Suppressor macrophage treated with lipopolysaccharide for 4 hours (primary cell): ENCODE data around the gene DPH6.

ENCODE experiments used
- DNase-seq: peaks from one replicate; pipeline ENCODE4 v3.0.0-alpha.2; 2020

The DPH6 gene

DNA sequence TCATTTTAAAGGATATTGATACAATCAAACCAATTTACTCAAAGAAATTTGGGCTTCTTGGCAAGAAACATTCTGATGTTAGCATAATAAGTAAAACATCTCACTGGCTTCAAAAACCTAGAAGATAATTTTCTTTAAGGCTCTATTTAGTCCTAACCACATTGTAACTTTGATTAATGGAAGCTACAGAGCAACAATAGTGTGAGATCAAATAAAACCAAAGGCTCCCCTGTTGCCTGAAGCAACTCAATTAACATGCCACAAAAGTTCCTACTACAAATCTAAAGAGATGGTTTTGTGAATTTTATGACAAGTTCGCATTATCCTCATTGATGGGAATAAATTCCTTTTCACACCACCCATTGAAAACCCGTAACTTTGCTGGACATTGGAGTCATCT, 5.9 kb downstream of the DPH6 start:
- DNase-seq: no peak

DNA sequence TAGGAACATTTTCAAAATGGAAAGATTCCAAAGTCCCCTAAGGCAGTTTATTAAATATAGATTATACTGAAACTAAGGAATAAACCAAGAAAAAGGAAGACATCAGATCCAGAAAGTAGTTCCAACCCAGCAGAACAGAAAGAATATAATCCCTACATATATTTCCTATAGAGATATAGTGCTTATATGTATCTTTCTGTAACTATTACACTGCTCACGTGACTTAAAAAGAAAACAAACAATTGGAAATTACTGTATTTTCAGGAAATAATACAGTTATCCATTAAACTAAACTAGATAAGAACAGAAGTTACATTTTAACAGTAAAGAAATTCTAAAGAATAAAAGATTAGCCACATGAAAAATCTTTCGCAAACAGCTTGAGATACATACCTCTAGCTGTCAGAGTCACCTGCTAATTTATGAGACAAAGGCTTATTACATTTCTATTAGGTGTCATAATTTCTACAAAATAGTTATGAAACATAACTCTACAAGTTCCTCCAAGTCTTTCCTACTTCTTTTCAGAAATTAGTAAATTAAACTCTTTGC, 10.5 kb downstream of the DPH6 start:
- no peak for DNase-seq

DNA sequence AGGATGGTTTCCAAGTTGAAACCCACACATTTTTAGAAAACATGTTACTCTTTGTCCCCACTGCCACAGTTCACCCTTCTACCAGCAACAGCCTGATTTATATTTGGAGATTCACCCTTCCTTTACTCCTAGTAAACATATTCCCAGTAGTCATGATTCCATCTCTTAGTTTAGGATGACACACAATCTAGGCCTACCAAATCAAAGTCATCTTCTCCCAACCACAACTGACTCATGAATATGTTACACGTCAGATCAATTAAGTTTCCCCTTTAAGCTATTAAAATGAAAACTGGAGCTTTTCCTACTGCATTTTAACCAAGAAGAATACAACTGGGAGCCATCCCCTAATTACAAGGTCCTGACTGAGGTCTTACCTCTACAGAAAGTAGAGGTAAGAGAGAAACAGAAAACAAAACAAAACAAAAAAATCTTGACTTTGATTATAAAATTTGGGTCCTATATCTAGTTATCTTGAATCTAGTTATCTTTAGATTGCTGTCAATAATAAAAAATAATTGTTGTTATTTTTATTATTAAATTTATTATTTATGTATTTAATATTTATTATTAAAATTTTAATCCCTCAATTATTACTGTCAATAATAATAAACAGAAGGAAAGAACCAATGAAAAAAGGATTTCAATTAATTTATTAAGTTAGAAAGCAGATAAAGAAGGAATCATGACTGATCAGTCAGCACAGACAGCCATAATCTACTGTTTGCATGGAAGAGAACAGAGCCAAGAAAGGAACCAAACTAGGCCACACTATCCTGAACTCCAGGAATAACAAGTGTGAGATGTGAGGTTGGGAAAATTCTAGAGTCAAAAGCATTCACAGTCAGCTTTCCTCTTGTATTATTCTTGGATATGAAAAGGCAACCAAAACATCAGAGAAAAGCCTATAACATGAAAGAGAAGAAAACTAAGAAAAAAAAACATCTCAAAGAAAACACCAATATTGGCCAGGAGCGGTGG, 12.5 kb downstream of the DPH6 start:
- no peak for DNase-seq

DNA sequence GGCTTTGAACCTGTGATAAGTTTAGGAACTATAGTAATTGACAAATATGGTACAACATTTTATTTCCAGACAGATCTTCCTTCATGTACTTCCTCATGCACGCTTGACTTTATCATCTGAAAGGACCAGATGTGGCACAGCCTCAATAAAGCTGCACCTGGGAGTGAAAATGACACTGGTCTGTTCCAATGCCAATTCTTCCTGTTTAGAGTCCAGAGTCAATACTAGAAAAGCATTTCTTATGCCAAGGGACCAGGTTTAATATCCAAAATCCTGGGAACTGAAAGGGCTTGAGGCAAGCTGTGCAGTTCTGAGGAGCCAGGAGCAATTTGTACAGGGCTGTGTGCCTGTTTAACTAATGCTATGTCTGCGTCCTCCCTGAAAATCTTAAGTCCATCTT, 15.3 kb downstream of the DPH6 start:
- no peak for DNase-seq

DNA sequence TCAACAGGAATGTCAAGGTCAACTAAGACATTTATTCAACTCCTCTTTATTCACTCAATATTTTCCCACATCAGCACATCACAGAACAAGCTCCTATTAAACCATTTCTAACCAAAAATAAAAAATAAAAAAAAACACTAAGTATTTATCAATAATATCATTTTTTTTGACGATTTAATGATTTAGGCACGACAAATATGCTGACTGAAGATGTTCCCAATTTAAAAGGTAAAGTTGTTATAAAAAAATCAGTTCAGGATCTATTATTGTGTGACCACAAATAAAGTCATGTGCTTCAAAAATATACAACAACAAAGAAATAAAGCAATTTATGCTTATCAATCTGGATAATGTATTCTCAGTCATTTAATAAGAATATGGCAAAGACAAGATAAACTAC, 16.2 kb downstream of the DPH6 start:
- no peak for DNase-seq

DNA sequence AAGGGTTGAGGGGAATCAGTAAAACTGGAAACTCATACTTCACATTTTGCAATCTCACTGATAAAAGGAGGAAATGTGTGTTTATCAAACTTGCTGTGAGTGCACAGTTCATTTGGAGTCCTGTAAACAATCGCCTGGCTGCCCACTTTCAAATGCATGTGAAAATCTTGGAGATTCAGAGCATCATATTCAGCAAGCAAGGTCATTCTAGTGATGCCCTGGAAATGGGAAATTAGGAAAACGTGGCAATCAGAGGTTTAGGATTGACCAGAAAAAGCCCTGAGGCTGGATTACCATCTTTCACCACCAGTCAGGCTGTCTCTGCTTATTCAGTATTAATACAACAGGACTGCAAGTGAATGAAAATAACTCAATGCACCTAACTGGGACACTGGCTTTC, 23.9 kb downstream of the DPH6 start:
- no peak for DNase-seq

DNA sequence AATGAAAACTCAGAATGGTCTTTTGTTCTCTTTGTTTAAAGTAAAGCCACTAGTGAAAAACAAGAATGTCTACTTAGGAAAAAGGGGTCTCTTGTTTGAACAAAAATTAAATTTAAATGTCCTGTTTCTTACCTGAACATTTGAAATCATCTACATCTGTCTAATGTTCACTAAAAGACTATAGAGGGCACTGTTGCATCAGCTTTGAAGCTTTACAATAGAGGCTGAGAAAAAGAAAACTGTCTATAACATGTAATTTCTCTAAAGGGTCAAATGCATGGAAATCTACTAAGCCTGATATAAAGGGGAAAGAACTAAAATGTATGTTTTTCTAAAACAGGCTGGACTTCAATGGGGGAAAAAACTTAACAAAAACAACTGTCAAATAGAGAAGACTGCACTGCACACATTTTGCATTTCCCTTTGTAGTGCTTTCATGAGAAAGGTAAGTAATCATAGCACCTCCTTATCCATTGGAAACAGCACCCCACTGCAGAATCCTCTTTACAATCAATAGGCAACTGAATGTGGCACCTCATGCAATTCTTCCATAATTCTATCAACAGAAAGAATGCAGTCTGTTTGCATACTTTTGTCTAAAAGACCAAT, 26.3 kb downstream of the DPH6 start:
- DNase-seq: peak; percentile 60

DNA sequence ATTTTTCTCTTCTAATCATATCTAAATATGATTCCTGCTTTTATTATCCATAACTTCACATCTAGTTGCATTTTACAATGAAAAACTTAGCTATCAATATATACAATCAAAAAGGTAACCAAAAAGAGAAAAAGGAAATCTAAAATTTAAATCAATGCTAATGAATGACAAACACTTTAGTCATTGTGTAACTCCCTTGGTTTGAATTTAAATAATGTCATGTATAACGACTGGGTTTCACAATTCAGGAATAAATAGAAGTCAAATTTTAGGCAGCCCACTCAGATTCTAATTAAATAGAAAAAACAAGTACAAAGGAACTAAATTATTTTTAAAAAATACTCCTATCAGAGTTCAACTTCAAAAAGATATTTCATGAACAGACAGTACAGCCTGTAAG, 26.9 kb downstream of the DPH6 start:
- no peak for DNase-seq

DNA sequence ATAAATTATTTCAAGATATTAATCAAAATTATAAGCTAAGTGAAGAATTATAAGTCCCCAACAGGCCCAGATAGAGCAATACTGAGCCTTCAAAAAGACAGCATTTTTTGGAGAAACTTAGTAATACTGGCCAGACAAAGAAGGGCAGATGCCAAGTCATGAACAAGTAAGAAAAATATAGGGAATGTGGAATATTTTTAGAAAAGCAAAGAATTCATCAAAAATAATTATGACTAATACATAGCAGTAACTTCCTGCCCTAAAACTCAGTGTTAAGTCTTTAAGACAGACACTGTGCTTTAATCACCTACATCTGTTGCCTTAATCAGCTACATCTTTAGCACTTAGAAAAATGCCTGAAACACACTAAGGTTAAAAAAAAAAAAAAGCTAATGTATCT, 31.2 kb downstream of the DPH6 start:
- no peak for DNase-seq

DNA sequence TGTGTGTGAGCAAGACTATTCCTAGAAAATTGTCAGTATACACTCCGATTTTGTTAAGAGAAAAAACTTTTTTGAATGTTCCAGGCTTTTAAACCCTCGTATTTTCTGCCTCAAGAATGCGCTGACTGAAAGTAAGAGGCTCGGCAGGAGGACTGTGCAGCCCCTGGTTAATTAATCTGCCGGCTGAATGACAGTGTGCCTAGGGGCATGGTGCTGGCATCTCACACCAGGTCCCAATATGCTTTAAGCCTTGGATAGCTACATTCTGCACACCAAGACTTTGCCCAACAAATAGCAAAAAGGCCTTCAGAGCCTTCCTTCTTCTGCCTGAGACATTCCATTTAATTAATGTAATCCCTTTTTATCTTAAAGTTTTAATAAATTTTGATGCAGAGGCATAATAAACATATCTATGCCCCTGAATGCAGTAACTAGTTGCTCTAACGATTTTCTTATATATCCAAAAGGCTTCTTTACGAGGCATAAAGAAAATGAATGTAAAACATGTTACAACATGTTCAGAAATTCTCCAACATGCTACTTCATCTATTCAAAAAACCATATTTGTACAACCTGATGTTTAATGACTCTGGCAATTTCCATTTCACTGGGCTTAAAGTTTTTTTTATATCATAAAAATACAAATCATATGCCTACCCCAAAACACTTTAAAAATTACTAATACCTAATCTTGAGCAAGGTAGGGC, 37.9 kb downstream of the DPH6 start:
- DNase-seq: no peak

DNA sequence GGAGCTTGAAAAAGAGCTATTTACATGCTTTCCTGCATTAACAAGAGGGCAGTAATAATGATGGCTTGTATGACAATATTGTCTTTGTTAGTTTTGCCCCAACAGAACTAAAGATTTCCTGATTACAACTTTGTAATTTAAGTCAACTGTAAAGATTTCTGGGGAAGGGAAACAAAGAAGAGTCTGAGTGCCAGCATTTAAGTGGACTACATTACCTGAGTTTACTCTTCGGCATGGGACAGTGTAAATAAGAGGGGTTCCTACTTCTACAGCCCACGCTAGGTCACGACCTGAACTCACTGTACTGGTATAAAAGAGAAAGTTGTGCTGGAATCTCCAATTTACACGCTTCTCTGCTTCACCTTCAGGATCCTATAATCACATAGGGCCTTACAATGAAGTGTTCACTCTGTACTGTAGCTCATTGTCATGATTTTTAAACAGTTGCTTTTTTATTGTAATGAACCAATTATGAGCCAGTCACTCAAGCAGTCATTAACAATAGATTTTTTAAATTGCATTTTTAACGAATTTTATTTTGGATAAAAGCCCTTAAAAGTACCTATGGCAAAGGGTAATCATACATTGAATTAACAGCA, 39.6 kb downstream of the DPH6 start:
- DNase-seq: no peak

DNA sequence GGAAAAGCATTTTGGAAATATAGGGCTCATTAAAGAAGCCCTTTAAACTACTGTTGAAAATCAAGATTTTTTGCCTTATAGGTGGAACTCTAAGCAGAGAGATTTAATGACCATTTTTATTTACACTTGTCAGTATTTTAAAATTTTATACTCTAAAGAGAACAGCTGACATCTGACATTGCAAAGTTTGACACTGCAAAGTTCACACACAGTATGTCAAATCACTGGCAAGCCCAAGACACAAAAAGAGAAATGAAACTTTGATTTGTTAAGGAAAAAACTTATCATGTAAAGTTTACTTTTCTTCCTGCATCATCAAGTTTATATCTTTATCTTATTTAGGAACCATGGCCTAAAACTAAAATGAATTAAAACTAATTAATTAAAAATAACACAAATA, 40.2 kb downstream of the DPH6 start:
- DNase-seq: peak; percentile 40

DNA sequence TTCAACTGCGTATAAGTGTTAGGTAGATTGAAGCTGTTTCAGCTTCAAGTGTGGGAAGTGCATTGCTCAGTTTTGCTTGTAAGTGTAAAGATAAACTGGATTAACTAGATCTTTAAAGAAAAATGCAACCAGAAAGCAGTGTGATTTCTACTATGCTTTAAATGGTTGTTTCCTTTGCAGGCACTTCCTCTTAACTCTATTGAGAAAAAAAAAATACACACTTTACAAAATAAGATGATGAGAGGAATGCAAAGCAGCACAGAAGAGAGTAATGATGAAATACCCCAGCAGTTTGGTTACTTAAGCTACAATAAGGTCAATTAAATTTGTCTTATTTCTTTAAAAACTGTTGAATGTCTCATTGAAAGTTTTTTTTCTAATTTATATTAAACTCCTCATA, 40.8 kb downstream of the DPH6 start:
- DNase-seq: peak; percentile 16

DNA sequence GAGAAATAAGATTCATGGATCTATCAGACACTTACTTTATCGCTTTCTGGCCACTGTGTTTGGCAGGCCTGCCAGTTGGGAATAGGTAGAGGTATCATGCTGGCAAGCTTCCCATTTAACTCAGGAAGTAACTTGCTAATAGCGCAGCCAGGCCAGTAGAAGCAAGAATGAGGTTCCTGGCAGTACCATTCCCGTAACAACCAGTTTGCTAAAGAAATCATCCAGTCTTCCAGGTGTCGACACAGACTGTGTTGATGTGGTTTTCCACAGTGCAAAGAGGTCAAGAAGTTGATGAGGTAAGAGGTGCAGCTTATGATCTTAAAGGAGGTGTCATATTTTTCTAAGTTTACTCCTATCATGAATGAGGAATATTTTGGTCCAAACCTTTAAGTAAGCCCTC, 46.2 kb downstream of the DPH6 start:
- no peak for DNase-seq

DNA sequence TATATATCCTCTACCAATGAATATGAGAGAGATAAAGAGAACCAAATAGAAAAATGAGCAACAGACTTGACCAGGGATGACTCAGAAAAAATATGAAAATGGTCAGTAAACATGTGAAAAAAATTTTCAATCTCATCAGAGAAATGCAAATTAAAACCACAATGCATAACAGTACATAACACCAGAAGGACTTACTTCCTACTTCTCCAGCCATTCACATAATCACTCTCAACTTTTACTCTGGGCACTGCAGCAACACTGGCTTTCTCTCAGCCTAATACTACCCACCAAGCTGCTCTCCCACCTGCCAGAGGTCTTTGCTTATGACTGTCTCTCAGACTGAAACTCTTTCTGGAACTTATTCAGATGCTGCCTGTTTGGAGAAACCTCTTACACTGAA, 49.4 kb downstream of the DPH6 start:
- DNase-seq: peak; percentile 23

DNA sequence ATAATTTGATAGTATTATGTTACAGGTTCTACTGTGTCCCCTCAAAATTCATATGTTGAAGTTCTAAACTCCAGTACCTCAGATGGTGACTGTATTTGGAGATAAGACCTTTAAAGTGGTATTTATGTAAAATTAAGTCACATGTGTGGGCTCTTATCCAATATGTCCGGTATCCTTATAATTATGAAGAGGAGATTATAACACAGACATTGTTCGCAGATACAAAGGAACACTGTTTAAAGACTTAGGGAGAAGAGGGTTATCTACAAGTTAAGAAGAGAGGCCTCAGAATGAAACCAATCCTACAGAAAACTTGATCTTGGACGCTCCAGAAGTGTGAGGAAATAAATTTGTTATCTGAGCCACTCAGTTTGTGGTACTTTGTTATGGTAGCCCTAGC, 50.9 kb downstream of the DPH6 start:
- DNase-seq: no peak

DNA sequence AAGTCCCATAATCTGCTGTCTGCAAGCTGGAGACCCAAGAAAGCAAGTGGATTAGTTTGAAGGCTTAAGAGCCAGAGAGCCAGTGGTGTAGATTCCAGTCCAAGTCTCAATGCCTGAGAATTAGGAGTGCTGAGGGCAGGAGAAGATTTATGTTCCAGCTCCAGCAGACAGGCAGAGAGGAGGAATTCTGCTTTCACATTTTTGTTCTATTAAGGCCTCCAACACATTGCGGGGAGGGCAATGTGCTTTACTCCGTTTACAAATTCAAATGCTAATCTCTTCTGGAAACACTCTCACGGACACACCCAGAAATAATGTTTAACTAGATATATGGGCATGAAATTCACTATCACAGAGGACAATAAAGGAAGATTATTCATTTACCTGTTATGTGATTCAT, 54.0 kb downstream of the DPH6 start:
- no peak for DNase-seq

DNA sequence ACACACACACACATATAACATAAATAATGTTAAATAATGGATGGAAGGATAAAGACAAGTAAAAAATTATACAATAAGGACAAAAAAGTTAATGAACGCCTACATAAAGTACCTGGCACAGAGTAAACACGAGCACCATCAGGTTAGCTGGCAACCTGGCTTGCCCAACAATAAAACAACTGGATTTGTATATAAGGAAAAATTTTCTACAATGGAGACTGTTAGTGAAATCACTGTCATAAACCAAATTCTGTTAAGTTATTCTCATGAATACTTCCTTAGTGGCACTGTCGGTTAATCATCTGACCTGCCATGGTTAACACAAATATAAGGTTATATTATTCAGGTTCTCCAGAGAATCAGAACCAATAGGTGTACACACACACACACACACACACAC, 54.8 kb downstream of the DPH6 start:
- no peak for DNase-seq

DNA sequence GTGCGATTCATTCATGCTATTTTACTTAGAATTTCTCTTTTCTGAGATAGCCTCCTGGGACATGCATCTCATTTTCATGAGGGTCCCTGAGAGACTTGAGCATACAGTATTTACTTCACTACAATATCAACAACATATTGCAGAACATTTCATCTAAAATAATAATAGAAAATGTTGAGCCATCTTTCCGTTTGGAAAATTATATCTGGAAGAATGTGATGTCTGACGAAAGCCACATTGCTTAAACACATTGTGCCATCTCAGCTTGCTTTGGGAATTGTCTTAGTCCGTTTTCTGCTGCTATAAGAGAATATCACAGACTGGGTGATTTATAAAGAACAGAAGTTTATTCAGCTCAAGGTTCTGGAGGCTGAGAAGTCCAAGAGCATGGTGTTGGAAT, 55.5 kb downstream of the DPH6 start:
- no peak for DNase-seq

DNA sequence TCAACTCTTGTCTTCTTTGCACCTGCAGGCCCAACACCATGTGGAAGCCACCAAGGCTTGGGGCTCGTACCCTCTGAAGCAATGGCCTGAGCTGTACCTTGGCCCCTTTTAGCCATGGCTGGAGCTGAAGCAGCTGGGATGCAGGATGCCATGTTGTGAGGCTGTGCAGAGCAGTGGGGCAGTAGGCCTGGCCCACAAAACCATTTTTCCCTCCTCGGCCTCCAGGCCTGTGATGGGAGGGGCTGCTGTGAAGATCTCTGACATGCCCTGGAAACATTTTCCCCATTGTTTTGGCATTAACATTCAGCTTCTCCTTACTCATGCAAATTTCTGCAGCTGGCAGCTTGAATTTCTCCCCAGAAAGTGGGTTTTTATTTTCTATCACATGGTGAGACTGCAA, 58.5 kb downstream of the DPH6 start:
- DNase-seq: no peak

DNA sequence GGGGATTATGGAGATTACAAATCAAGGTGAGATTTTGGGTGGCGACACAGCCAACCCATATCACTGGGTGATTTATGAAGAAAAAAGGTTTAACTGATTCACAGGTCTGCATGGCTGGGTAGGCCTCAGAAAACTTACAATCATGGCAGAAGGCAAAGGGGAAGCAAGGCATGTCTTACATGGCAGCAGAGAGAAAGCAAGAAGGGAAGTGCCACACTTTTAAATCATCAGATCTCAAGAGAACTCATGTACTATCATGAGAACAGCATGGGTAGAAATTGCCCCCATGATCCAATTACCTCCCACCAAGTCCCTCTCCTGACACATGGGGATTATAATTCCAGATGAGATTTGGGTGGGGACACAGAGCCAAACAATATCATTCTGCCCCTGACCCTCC, 59.7 kb downstream of the DPH6 start:
- no peak for DNase-seq

DNA sequence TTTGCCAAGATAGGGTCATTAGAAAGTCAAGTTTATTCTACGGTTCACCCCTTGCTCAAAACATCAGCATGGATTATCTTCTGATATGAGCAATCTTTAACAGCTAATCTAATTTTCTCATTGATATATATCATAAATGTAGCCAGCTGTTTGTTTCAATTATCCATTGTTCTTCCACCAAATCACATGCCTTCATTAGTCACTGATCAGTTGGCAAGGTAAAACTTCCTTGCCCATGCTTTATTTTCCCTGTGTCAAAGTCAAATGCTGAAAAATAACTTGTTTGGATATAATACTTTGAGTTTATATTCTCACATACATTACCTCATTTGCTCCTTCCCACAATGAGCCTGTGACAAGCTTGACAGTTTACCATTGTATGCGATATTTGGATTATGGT, 60.6 kb downstream of the DPH6 start:
- DNase-seq: no peak

DNA sequence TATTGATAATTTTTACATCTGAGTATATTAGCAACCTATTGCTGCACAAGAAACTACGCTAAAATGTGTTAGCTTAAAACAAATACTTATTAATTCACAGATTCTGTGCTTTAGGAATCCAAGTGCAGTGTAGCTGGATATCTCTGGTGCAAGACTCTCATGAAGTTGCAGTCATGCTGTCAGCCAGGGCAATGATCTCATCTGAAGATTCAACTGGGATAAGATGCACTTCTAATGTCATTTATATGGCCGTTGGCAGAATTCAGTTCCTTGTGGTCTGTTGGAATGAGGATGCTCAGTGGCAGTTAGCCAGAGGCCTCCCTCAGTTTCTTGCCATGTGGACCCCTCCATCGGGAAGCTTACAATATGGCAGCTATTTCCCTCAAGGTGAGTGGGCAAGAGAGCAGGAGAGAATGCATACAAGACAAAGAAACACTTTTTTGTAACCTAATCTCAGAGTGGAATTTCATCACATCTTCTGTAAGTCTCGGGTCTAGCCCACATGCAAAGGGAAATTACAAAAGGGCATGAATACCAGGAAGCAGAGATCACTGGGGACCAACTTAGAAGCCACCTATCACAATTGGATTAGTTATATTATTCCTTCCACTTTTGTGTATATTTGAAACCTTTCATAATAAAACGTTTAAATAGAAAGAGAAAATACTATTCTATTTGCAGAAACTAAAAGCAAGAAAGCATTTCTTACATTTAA, 61.6 kb downstream of the DPH6 start:
- DNase-seq: no peak
